Activated CD4-positive, alpha-beta T cell treated with anti-CD3 and anti-CD28 coated beads for 4 hours (primary cell): ENCODE data around the gene GRIN2B.

Experiments
- DNase-seq, 2 donors: peaks; one replicate each; pipeline ENCODE4 v3.0.0-alpha.2; 2020

Gene GRIN2B

DNA sequence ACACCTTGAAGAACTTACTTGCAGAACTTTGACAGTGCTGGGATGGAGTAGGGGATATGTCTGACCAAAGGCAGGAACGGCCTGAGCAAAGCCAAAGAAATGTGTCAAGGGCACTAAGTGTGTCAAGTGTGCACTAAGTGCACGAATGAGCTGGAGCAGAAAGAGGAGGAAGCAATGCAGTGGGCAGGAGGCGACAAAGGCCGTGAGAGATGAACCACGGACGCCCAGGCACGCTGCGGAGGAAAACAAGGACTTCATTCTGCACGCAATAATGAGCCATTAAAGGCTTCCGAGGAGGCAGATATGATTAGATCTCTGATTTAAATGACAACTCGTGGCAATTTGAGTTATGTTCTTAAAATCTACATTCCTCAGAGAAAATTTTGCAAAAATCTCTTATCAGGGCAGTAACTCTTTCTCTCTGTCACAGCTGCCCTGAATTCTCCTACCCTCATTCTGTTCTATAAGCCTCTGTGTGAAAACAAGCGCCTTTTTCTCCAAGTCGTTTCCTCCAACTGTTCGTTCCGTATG, 25.3 kb downstream of the GRIN2B start:
- DNase-seq, result no peak

DNA sequence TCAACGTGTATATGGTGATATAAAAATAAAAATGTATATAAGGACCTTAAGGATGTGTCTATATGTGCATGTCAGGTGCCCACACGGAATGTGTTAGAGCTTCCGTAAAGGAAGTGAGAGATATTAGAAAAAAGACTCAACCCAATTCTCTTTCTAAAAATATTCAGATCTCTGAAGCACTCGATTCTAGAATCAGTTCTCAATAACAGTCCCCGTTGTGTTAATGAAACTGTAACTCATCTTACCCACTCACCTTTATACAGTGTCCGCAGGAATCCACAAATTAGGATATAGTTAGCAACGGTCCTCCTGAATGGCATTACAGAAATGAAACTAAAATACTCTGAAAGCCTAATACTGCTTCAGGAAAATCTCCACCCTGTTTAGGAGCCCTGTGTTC, 29.3 kb downstream of the GRIN2B start:
- no peak for DNase-seq

DNA sequence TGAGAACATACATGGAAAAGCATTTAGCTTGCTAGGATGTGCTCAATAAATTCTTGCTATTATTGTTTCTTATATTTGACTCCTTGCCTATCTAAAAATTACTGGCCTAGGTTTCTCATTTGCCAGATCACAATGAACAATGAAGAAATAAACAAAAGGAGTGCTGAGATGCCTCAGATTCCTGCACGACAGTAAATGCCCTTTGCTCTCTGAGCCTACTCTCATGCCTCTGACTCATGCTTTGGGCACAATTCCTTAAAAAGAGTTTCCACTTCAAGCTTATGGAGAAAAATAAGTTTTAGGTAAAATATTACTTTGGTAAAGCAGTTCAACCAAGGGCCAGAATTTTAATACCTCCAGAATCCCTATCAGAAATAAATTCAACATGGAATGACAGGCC, 30.9 kb downstream of the GRIN2B start:
- DNase-seq, result no peak

DNA sequence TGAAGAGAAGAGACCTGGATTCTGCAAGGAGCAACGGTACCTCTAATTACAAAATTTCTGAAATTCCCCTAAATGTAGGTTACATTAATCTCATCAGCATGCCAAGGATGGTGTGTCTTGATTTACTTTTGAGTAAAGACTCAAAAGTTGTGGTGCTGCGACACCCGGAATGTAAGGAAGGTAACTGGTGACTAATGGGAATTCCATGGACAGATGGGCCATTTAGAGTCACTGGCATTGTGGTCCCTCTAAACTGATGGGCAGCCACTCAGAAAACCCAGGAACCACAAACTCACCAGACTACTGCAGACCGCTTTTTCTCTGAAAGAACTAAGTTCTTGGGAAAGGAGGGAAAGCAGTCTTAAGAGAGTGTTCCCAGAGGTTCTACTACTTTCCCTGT, 32.8 kb downstream of the GRIN2B start:
- no peak for DNase-seq

DNA sequence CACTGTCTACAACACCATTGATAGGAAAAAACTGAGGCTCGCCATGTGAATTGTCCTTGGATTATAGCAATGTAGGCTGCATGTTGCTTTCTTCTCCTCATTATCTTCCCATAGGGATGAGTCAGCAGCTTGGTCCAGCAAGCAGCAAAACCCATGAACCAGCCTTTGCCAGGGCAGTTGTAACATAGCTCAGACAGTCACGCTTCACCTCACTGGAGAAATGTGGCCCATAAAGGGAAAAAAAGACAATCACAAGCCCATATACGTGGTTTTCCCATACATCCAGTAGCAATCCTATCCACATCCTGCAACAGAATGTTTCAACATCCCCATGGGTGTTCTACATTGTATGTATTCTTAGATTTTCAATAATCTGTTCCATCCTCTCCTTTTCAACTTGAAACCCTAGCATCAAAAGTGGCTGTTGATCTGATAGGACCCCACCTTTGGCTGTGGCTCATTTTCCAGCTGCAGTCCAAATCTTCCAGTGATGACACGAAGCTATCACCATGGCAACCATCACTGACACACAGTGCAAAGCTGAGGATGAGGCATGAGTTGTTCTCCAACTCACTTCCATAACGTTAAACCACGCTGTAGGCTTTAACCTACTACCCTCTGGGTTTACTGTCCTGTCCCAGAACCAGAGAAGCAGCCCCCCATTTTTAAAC, 34.0 kb downstream of the GRIN2B start:
- DNase-seq, result no peak

DNA sequence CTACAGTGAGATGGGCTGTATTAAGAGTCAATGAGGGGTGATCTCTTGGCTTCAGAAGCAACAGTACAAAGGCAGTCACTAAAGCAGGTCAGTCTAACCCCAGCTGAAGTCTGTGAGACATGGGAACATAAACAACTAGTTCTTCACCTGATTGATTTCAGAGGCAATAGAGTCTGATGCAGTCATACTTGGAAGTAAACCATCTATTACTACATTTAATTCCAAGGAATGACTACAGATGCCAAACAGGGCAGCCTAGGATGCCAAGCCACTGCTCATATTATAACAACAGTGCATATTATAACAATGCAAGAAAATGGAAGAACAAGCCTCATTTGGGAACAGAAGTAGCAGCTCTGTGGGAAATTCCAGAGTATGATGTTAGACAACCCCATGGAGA, 35.8 kb downstream of the GRIN2B start:
- no peak for DNase-seq

DNA sequence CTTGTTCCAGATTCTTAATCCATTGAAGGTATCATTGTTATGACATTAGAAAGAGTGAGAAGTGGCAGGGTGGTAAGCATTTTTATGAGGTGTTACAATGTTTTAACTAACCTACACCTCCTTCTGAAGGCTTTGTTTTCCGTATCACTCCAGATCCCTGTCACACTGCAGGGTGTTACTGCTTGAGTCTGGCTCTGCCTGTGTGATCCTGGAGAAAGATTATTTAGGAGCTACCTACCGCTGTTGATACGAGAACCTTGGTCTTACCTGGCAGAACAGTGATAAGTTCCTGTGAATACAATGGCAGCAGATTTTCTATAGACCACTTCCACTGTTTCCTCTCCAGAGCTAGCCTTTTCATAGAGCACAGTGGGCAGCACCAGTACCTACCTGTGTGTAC, 36.2 kb downstream of the GRIN2B start:
- DNase-seq, result no peak

DNA sequence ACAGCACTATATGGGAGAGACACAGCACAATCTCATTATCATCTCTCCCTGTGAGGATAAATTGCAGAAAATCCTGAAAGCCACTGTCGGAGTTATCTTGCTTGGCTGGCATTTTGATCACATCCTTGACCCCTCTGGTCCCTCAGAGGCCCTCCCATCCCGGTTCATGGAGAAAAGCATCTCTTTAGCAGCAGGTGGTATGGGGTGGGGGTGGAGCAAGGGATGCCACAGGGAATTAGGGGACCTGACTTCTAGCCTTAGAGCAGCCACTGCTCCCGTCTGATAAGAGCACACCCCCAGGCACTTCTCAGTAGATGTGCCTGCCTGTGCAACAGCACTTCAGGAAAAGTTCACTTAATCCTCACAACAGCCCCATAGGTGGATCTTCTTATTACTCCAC, 38.6 kb downstream of the GRIN2B start:
- DNase-seq, result no peak

DNA sequence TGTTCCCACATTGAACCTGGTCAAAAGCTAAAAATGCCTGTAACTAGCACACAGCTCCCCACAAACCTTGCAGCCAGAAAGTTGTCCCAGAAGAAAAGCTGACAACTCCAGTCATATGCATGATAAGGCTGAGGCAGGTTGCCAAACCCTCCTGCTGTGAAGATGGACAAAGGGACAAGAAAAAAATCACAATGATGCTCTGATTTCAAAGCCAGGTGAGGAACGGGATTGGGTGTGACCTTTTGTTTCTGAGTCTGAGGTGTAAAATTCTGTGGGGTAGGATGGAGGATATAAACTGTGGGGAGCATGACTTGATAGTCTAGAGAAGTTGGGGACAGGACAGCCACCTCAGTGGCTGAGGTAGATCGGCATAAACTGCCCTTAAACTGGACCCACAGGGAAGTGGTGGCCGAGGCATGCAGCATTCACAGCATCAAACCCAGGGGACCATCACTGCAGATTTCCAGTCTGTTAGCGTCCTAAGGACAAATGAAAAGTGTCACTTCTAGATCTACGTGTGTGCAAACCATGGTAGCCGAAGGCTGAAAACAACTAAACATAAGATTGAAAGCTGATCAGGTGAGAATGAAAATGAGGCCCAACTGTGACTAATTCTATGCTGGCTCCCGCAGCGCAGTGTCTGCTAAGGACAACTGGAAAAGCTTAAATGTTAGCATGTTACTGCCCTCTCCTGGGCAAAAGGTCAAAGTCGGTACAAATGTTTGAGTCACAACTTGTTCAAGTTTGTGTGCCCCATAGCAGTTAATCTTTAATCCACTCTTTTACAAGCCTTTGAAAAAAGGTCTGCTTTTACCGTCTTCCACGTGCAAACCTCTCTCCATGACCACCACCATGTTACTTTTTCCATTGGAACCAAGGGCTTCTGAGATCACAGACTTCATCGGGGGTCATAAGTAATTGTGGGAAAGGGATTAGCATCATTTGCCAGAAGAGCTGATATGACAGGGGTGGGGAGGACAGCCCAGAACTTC, 39.8 kb downstream of the GRIN2B start:
- DNase-seq, result no peak

DNA sequence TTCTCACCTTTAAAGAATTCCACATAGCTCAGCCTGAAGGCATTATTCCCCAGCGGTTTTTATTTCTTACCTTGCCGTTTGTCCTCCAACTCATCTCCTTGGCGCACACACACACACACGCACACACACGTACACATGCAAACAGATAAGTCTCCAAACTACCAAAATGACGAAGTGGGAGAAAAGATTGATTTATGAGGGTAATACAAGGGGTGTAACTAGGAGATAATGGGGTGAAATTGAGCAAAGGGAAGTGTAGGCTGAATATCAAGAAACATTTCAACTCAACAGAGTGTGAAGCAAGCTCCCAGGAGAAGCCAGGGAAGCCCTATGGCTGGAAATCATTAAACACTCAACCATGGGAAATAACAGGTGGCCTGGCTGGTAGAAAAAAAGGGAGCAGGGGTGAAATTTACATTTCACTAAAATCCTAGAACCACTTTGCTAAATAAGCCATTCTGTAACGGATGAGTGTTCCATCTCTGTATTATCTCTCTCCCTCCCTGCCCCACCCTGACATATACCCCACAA, 41.0 kb downstream of the GRIN2B start:
- no peak for DNase-seq

DNA sequence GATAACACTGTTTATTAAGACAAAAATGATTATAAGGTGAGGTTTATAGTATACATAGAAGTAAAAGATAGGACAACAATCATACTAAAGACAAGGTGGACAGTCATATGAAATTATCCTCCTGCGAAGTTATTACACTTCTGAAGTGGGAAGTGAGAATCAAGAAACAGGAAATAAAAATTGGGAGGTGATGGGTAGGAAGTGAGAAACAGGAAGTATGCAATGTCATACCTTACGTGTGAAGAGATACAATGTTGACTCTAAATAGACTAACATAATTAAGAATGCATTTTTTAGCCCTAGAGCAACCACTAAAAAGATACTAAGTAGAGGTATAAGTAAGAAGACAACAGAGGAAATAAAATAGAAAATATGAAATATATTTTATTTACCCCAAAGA, 43.7 kb downstream of the GRIN2B start:
- no peak for DNase-seq

DNA sequence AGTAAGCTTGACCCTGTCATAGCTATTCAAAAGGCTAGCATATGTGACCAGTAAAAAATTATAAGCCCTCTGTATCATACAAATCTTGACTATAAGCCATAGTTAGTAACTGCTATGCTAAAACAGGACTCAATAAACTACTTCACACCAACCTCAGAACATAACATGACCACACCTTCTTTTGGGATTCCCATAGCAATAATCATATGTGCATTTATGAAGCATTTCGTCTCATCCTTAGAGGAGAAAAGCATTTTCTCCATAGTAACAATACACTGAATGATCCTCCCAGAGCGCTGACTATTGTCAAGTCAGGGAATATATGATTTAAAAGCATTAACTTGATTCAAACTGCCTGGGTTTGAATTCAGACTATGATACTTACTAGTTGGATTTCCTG, 46.2 kb downstream of the GRIN2B start:
- no peak for DNase-seq
